Activated naive CD8-positive, alpha-beta T cell treated with anti-CD3 and anti-CD28 coated beads for 36 hours (primary cell): ENCODE measurements around the gene THRA. TPM values are rescaled to one million over a fixed set of nuclear protein-coding genes. Genes with fewer than 3 reads are reported as not detected.

ENCODE experiments used
- DNase-seq: peaks from one replicate; pipeline ENCODE4 v3.0.0; 2021
- H3K27ac Mint-ChIP-seq: one replicate; pipeline ENCODE4 v1.8.0; 2022; ENCODE audit warnings: mild to moderate bottlenecking, moderate library complexity, mixed read lengths
- H3K27me3 Mint-ChIP-seq: one replicate; pipeline ENCODE4 v1.8.0; 2022; ENCODE audit warnings: mild to moderate bottlenecking, mixed read lengths
- H3K36me3 Mint-ChIP-seq: one replicate; pipeline ENCODE4 v1.8.0; 2021; ENCODE audit warnings: mild to moderate bottlenecking, mixed read lengths
- H3K4me1 Mint-ChIP-seq: one replicate; pipeline ENCODE4 v1.8.0; 2021; ENCODE audit warnings: mixed read lengths
- H3K4me3 Mint-ChIP-seq: one replicate; pipeline ENCODE4 v1.8.0; 2022; ENCODE audit warnings: mild to moderate bottlenecking, moderate library complexity, mixed read lengths
- H3K9me3 Mint-ChIP-seq: one replicate; pipeline ENCODE4 v1.8.0; 2022; ENCODE audit warnings: mixed read lengths
- total RNA-seq, 2 experiments: library from RNA; stranded (reverse); gene quantifications; one replicate each; pipeline ENCODE4 v1.2.3, GENCODE V29; 2021

The THRA gene
- total RNA-seq, 2 experiments from 2014 or later = 11.4 to 12.1 TPM

GRCh38 chr17:40023590-40024292 is 39.0 kb upstream of the THRA start:
- no peak overlapping the region for H3K27ac Mint-ChIP-seq
- no peaks in the 10 kb centered on the region for H3K9me3 Mint-ChIP-seq
- peaks cover 15% of the 10 kb centered on the region for H3K4me1 Mint-ChIP-seq
- peaks cover 30% of the 10 kb centered on the region for H3K36me3 Mint-ChIP-seq
- no peaks in the 10 kb centered on the region for H3K27me3 Mint-ChIP-seq
- DNase-seq = no peak
- no peak overlapping the region for H3K4me3 Mint-ChIP-seq

GRCh38 chr17:40024901-40025300 is 37.9 kb upstream of the THRA start:
- no peak overlapping the region for H3K27ac Mint-ChIP-seq
- H3K4me1 Mint-ChIP-seq = peaks cover 15% of the 10 kb centered on the region
- peaks cover 37% of the 10 kb centered on the region for H3K36me3 Mint-ChIP-seq

GRCh38 chr17:40025559-40025958 is 37.2 kb upstream of the THRA start:
- no peak overlapping the region for H3K4me3 Mint-ChIP-seq
- no peaks in the 10 kb centered on the region for H3K9me3 Mint-ChIP-seq
- H3K27ac Mint-ChIP-seq = no peak overlapping the region
- no peak for DNase-seq
- no peaks in the 10 kb centered on the region for H3K27me3 Mint-ChIP-seq
- peaks cover 15% of the 10 kb centered on the region for H3K4me1 Mint-ChIP-seq
- peaks cover 33% of the 10 kb centered on the region for H3K36me3 Mint-ChIP-seq

More at GRCh38 chr17:40024901-40025300, 37.9 kb upstream of the THRA start:
- Mint-ChIP-seq H3K9me3 (no peaks in the 10 kb centered on the region), H3K4me3 (no peak overlapping the region), H3K27me3 (no peaks in the 10 kb centered on the region)
- DNase-seq = no peak

- Mint-ChIP-seq H3K4me3 (no peak overlapping the region), H3K9me3 (no peaks in the 10 kb centered on the region), H3K4me1 (peaks cover 15% of the 10 kb centered on the region), H3K27me3 (no peaks in the 10 kb centered on the region), H3K36me3 (peaks cover 33% of the 10 kb centered on the region), H3K27ac (no peak overlapping the region)
- DNase-seq = peak; percentile 38
Measured at GRCh38 chr17:40025991-40026815, 36.6 kb upstream of the THRA start.

- H3K9me3 Mint-ChIP-seq = no peaks in the 10 kb centered on the region
- H3K4me1 Mint-ChIP-seq = peaks cover 15% of the 10 kb centered on the region
- DNase-seq = peak; percentile 70
- peaks cover 32% of the 10 kb centered on the region for H3K36me3 Mint-ChIP-seq
- H3K27ac Mint-ChIP-seq = no peak overlapping the region
- H3K4me3 Mint-ChIP-seq = no peak overlapping the region
- no peaks in the 10 kb centered on the region for H3K27me3 Mint-ChIP-seq
Measured at GRCh38 chr17:40026816-40027613, 35.8 kb upstream of the THRA start.

GRCh38 chr17:40027614-40028012 is 35.2 kb upstream of the THRA start:
- no peaks in the 10 kb centered on the region for H3K27me3 Mint-ChIP-seq
- H3K9me3 Mint-ChIP-seq = no peaks in the 10 kb centered on the region
- H3K27ac Mint-ChIP-seq = no peak overlapping the region
- peaks cover 15% of the 10 kb centered on the region for H3K4me1 Mint-ChIP-seq
- H3K4me3 Mint-ChIP-seq = no peak overlapping the region
- peaks cover 35% of the 10 kb centered on the region for H3K36me3 Mint-ChIP-seq
- no peak for DNase-seq

GRCh38 chr17:40028595-40028994 is 34.2 kb upstream of the THRA start:
- Mint-ChIP-seq H3K4me3 (no peak overlapping the region), H3K36me3 (peaks cover 36% of the 10 kb centered on the region), H3K4me1 (peaks cover 15% of the 10 kb centered on the region), H3K9me3 (no peaks in the 10 kb centered on the region), H3K27me3 (no peaks in the 10 kb centered on the region), H3K27ac (no peak overlapping the region)
- no peak for DNase-seq

- Mint-ChIP-seq H3K9me3 (no peaks in the 10 kb centered on the region), H3K27ac (no peak overlapping the region), H3K4me3 (no peak overlapping the region), H3K36me3 (peaks cover 25% of the 10 kb centered on the region), H3K27me3 (no peaks in the 10 kb centered on the region), H3K4me1 (peaks cover 4% of the 10 kb centered on the region)
- no peak for DNase-seq
Measured at GRCh38 chr17:40031706-40032105, 31.1 kb upstream of the THRA start.

- Mint-ChIP-seq H3K27me3 (no peaks in the 10 kb centered on the region), H3K36me3 (peaks cover 22% of the 10 kb centered on the region), H3K27ac (no peak overlapping the region), H3K4me3 (no peak overlapping the region), H3K9me3 (no peaks in the 10 kb centered on the region), H3K4me1 (no peaks in the 10 kb centered on the region)
- DNase-seq = no peak
Measured at GRCh38 chr17:40032322-40033320, 30.1 kb upstream of the THRA start.

GRCh38 chr17:40033339-40033738 is 29.4 kb upstream of the THRA start:
- Mint-ChIP-seq H3K4me3 (no peak overlapping the region), H3K4me1 (no peaks in the 10 kb centered on the region), H3K27me3 (no peaks in the 10 kb centered on the region), H3K9me3 (no peaks in the 10 kb centered on the region), H3K27ac (no peak overlapping the region), H3K36me3 (peaks cover 22% of the 10 kb centered on the region)
- DNase-seq = no peak

GRCh38 chr17:40034426-40035161 is 28.2 kb upstream of the THRA start:
- peaks cover 14% of the 10 kb centered on the region for H3K36me3 Mint-ChIP-seq
- H3K27ac Mint-ChIP-seq = no peak overlapping the region

GRCh38 chr17:40035162-40035559 is 27.6 kb upstream of the THRA start:
- Mint-ChIP-seq H3K27ac (no peak overlapping the region), H3K4me3 (no peak overlapping the region), H3K36me3 (peaks cover 13% of the 10 kb centered on the region), H3K4me1 (no peaks in the 10 kb centered on the region), H3K27me3 (no peaks in the 10 kb centered on the region), H3K9me3 (no peaks in the 10 kb centered on the region)
- no peak for DNase-seq

More at GRCh38 chr17:40034426-40035161, 28.2 kb upstream of the THRA start:
- Mint-ChIP-seq H3K4me1 (no peaks in the 10 kb centered on the region), H3K9me3 (no peaks in the 10 kb centered on the region), H3K4me3 (no peak overlapping the region), H3K27me3 (no peaks in the 10 kb centered on the region)
- no peak for DNase-seq

GRCh38 chr17:40038882-40039513 is 23.8 kb upstream of the THRA start:
- Mint-ChIP-seq H3K4me3 (no peak overlapping the region), H3K27me3 (no peaks in the 10 kb centered on the region), H3K4me1 (no peaks in the 10 kb centered on the region), H3K27ac (no peak overlapping the region), H3K36me3 (peaks cover 6% of the 10 kb centered on the region), H3K9me3 (no peaks in the 10 kb centered on the region)
- no peak for DNase-seq
